Cardiac fibroblast (primary cell): ENCODE measurements around the gene BRPF1.

Experiments
- DNase-seq, 2 donors: peaks; one replicate each; pipeline versions ENCODE4 v3.0.0 to v3.0.0-alpha.2; 2010; ENCODE audit warnings: low read depth in 2 of 2
- H3K4me3 ChIP-seq, 2 donors: replicated peaks in 1 of 2; 1 replicate in 1 of 2; 2 replicates in 1 of 2; pipeline ENCODE4 v1.5.1; 2011; ENCODE audit warnings: low read depth in 2 of 2, low read length in 2 of 2, mild to moderate bottlenecking in 2 of 2, moderate library complexity in 1 of 2
- TF ChIP-seq, protein P1 (sequence below): IDR thresholded peaks from one replicate; pipeline ENCODE4 v1.5.1; 2011; ENCODE audit warnings: low read depth, mild to moderate bottlenecking, low read length, inconsistent platforms

Gene BRPF1

GRCh38 chr3:9779721-9780457 is 48.4 kb downstream of the BRPF1 start:
- no peak overlapping the region for H3K4me3 ChIP-seq
- TF ChIP-seq, protein P1, sequence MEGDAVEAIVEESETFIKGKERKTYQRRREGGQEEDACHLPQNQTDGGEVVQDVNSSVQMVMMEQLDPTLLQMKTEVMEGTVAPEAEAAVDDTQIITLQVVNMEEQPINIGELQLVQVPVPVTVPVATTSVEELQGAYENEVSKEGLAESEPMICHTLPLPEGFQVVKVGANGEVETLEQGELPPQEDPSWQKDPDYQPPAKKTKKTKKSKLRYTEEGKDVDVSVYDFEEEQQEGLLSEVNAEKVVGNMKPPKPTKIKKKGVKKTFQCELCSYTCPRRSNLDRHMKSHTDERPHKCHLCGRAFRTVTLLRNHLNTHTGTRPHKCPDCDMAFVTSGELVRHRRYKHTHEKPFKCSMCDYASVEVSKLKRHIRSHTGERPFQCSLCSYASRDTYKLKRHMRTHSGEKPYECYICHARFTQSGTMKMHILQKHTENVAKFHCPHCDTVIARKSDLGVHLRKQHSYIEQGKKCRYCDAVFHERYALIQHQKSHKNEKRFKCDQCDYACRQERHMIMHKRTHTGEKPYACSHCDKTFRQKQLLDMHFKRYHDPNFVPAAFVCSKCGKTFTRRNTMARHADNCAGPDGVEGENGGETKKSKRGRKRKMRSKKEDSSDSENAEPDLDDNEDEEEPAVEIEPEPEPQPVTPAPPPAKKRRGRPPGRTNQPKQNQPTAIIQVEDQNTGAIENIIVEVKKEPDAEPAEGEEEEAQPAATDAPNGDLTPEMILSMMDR = no peak
- DNase-seq = no peak

DNA sequence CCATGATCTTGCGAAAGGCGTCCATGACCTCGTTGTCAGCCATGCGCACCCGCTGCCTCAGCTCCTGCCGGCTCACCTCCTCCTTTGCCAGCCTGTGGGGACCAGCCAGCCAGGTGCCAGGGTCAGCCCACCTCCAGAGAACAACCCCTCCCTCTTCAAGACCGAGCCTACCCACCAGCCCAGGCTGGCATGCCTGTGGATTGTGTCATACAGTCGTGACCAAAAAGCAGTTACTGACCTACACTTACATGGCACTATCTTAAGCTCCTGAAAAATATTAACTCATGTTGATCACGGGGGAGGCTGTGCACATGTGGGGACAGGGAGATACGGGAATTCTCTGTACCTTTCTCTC is 48.9 kb downstream of the BRPF1 start:
- TF ChIP-seq, protein P1 = no peak

DNA sequence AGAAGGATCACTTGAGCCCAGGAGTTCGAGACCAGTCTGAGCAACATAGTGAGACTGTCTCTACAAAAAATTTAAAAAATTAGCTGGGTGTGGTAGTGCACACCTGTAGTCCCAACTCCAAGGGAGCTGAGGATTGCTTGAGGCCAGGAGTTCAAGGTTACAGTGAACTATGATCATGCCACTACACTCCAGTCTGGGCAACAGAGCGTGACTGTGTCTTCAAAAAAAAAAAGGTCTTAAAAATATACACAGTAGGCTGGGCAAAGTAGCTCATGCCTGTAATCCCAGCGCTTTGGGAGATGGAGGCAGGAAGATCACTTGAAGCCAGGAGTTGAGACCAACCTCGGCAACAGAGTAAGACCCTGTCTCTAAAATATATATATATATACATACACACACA is 49.4 kb downstream of the BRPF1 start:
- TF ChIP-seq, protein P1 = no peak
- DNase-seq = no peak
- H3K4me3 ChIP-seq = no peak overlapping the region

More for the DNA sequence above, 48.9 kb downstream of the BRPF1 start:
- no peak overlapping the region for H3K4me3 ChIP-seq
- DNase-seq = no peak

DNA sequence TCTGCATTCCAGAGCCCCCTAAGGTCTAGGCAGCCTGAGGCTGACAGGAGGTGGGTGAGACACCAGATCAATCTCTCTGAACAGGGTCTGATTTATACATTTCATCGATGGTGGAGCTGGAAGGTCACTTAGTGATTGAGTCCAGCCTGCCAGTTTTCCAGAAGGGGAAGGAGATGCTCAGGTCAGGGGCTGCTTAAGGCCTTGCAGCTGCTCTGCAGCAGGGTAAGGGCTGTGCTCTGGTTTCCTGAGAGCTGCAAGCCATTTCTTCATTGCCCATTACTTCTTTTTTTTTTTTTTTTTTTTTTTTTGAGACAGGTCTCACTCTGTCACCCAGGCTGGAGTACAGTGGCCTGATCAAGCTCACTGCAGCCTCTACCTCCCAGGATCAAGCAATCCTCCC is 50.0 kb downstream of the BRPF1 start:
- no peak for DNase-seq
- TF ChIP-seq, protein P1 = no peak
- no peak overlapping the region for H3K4me3 ChIP-seq

GRCh38 chr3:9781978-9782603 is 50.6 kb downstream of the BRPF1 start:
- no peak overlapping the region for H3K4me3 ChIP-seq
- TF ChIP-seq, protein P1 = no peak
- no peak for DNase-seq

GRCh38 chr3:9782770-9783169 is 51.2 kb downstream of the BRPF1 start:
- TF ChIP-seq, protein P1 = no peak
- no peak for DNase-seq
- no peak overlapping the region for H3K4me3 ChIP-seq
